HepG2 (cell line): ENCODE data around the gene LST1. TPM values are rescaled to one million over a fixed set of nuclear protein-coding genes. Genes with fewer than 3 reads are reported as not detected.

Source experiments
- ATM ChIP-seq: fragments of 450-650 bp; IDR thresholded peaks from 2 replicates; pipeline ENCODE4 v1.7.1; 2017; ENCODE audit warnings: mild to moderate bottlenecking, borderline replicate concordance
- DNMT1 ChIP-seq: sonication (generic); formaldehyde crosslinking; IDR thresholded peaks from 2 replicates; pipeline ENCODE4 v1.5.1; 2020; ENCODE audit warnings: mild to moderate bottlenecking, missing genetic modification reagents
- ETV5 ChIP-seq: IDR thresholded peaks from 2 replicates; pipeline ENCODE4 v1.6.1; 2018; ENCODE audit warnings: missing biosample characterization, missing genetic modification reagents, inconsistent platforms, borderline replicate concordance
- GZF1 ChIP-seq: sonication (generic); formaldehyde crosslinking; IDR thresholded peaks from 2 replicates; pipeline ENCODE4 v1.5.1; 2020; ENCODE audit warnings: mild to moderate bottlenecking, missing genetic modification reagents
- HNF1B ChIP-seq: sonication (generic); formaldehyde crosslinking; IDR thresholded peaks from 2 replicates; pipeline ENCODE4 v1.5.1; 2020; ENCODE audit warnings: mild to moderate bottlenecking, moderate library complexity, missing genetic modification reagents
- HNRNPK ChIP-seq: fragments of 200-400 bp; formaldehyde crosslinking; IDR thresholded peaks from 2 replicates; pipeline ENCODE4 v1.6.1; 2018; ENCODE audit warnings: low read length, low read depth, moderate library complexity, mild to moderate bottlenecking; ENCODE audit not compliant: poor library complexity, severe bottlenecking
- IKZF4 ChIP-seq: sonication (generic); formaldehyde crosslinking; IDR thresholded peaks from 2 replicates; pipeline ENCODE4 v1.5.1; 2020; ENCODE audit warnings: borderline replicate concordance, mild to moderate bottlenecking, low read depth, missing genetic modification reagents; ENCODE audit errors: not compliant biosample characterization
- IRF1 ChIP-seq: sonication (generic); formaldehyde crosslinking; IDR thresholded peaks from 2 replicates; pipeline ENCODE4 v1.4.0; 2020; ENCODE audit warnings: low read depth, mild to moderate bottlenecking, missing genetic modification reagents
- MED1 ChIP-seq: sonication (generic); formaldehyde crosslinking; IDR thresholded peaks from 2 replicates; pipeline ENCODE4 v1.4.0; 2020; ENCODE audit warnings: missing genetic modification reagents
- NFYC ChIP-seq: IDR thresholded peaks from 2 replicates; pipeline ENCODE4 v1.6.1; 2016; ENCODE audit warnings: missing genetic modification reagents, missing compliant biosample characterization
- NR2F1 ChIP-seq, 2 experiments: fragments of 450-650 bp in 1 of 2; formaldehyde crosslinking in 1 of 2; IDR thresholded peaks; 2 replicates each; pipeline versions ENCODE4 v1.5.0 to v1.6.1; 2016 to 2020; ENCODE audit warnings: mild to moderate bottlenecking in 1 of 2, missing compliant biosample characterization in 1 of 2, missing genetic modification reagents in 1 of 2, moderate library complexity in 1 of 2
- POLR2A ChIP-seq, 2 experiments: IDR thresholded peaks; 2 replicates each; pipeline ENCODE4 v1.6.1; 2011; ENCODE audit warnings: low read depth in 2 of 2, low read length in 2 of 2, mild to moderate bottlenecking in 1 of 2, moderate library complexity in 1 of 2; ENCODE audit not compliant: insufficient read depth in 1 of 2
- RARG ChIP-seq: sonication (generic); formaldehyde crosslinking; IDR thresholded peaks from 2 replicates; pipeline ENCODE4 v1.4.0; 2020; ENCODE audit warnings: low read depth, mild to moderate bottlenecking, missing genetic modification reagents
- RFX3 ChIP-seq: IDR thresholded peaks from 2 replicates; pipeline ENCODE4 v1.6.1; 2016; ENCODE audit warnings: missing biosample characterization, missing genetic modification reagents
- RNF2 ChIP-seq: fragments of 450-650 bp; conservative IDR thresholded peaks from 2 replicates; pipeline ENCODE4 v1.6.1; 2016; ENCODE audit warnings: low read depth
- XRCC5 ChIP-seq: fragments of 200-400 bp; formaldehyde crosslinking; optimal IDR thresholded peaks from 2 replicates; pipeline ENCODE3; 2017; ENCODE audit warnings: mild to moderate bottlenecking, low read length
- ZBTB21 ChIP-seq: sonication (generic); formaldehyde crosslinking; IDR thresholded peaks from 2 replicates; pipeline ENCODE4 v1.4.0; 2020; ENCODE audit warnings: missing genetic modification reagents
- ZBTB7A ChIP-seq: sonication (generic); formaldehyde crosslinking; IDR thresholded peaks from 2 replicates; pipeline ENCODE4 v1.8.0; 2022; ENCODE audit warnings: mild to moderate bottlenecking, missing genetic modification reagents
- ZNF121 ChIP-seq: sonication (generic); formaldehyde crosslinking; IDR thresholded peaks from 2 replicates; pipeline ENCODE4 v1.5.0; 2020; ENCODE audit warnings: mild to moderate bottlenecking, missing genetic modification reagents
- ZNF234 ChIP-seq: sonication (generic); formaldehyde crosslinking; conservative IDR thresholded peaks from 2 replicates; pipeline ENCODE4 v1.5.1; 2020; ENCODE audit warnings: mild to moderate bottlenecking, missing genetic modification reagents
- ZNF616 ChIP-seq: sonication (generic); formaldehyde crosslinking; IDR thresholded peaks from 2 replicates; pipeline ENCODE4 v1.5.0; 2020; ENCODE audit warnings: low read depth, mild to moderate bottlenecking, missing genetic modification reagents
- ZNF749 ChIP-seq: sonication (generic); formaldehyde crosslinking; IDR thresholded peaks from 2 replicates; pipeline ENCODE4 v1.8.0; 2022; ENCODE audit warnings: mild to moderate bottlenecking, missing genetic modification reagents, moderate library complexity, borderline replicate concordance
- polyA plus RNA-seq, 8 experiments: library from polyadenylated mRNA; depleted of rRNA in 3 of 8; stranded (reverse) in 7 of 8; unstranded in 1 of 8; fragments of >200 nt; fragmentation: Illumina TruSeq in 4 of 8; extraction: Trizol in 4 of 8; gene quantifications; 2 replicates each; pipeline versions ENCODE4 v1.2.1 to v1.2.3, GENCODE V29; 2011 to 2016; ENCODE audit warnings: low read depth in 4 of 8, missing spikeins in 1 of 8, mixed read lengths in 1 of 8; ENCODE audit not compliant: insufficient read depth in 1 of 8
- total RNA-seq, 5 experiments: library from RNA; depleted of rRNA; stranded (reverse); fragments of >200 nt; fragmentation: Illumina TruSeq; extraction: Trizol; gene quantifications; 2 replicates each; pipeline ENCODE4 v1.2.3, GENCODE V29; 2016; ENCODE audit warnings: low read depth in 1 of 5
- TF ChIP-seq, protein P1 (sequence below): IDR thresholded peaks from 2 replicates; pipeline ENCODE4 v1.6.1; 2016; ENCODE audit warnings: low read depth, borderline replicate concordance
- TF ChIP-seq, protein P2 (sequence below), 2 experiments: fragments of 450-650 bp in 1 of 2; sonication (generic) in 1 of 2; formaldehyde crosslinking; IDR thresholded peaks; 2 replicates each; pipeline versions ENCODE4 v1.5.0 to v1.8.0; 2020 to 2022; ENCODE audit warnings: mild to moderate bottlenecking in 1 of 2, missing genetic modification reagents in 1 of 2
- TF ChIP-seq, protein P3 (sequence below): sonication (generic); formaldehyde crosslinking; conservative IDR thresholded peaks from 2 replicates; pipeline ENCODE4 v1.4.0; 2020; ENCODE audit warnings: missing genetic modification reagents
- TF ChIP-seq, protein P4 (sequence below): sonication (generic); formaldehyde crosslinking; IDR thresholded peaks from 2 replicates; pipeline ENCODE4 v1.5.0; 2020; ENCODE audit warnings: missing genetic modification reagents

The LST1 gene
- total and polyA plus RNA-seq, 2 of the 13 experiments (the other 11 are each of a cell fraction or from before 2014, with no cell fraction given) = not detected

GRCh38 chr6:31614075-31614619 lies 28.1 kb downstream of the LST1 start (continued):
- TF ChIP-seq, protein P1, sequence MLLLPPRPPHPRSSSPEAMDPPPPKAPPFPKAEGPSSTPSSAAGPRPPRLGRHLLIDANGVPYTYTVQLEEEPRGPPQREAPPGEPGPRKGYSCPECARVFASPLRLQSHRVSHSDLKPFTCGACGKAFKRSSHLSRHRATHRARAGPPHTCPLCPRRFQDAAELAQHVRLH (CRISPR knock-in tag) = 0 out of 2 replicates have a peak, but pooled peaks have one; percentile 34
- TF ChIP-seq, protein P2, sequence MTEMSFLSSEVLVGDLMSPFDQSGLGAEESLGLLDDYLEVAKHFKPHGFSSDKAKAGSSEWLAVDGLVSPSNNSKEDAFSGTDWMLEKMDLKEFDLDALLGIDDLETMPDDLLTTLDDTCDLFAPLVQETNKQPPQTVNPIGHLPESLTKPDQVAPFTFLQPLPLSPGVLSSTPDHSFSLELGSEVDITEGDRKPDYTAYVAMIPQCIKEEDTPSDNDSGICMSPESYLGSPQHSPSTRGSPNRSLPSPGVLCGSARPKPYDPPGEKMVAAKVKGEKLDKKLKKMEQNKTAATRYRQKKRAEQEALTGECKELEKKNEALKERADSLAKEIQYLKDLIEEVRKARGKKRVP (CRISPR knock-in tag; IDR thresholded peaks at IDR 0.05) = no peak
- TF ChIP-seq ATM (no peak), MED1 (CRISPR knock-in tag) (no peak), ZBTB21 (no peak), ETV5 (no peak), ZBTB7A (no peak), RNF2 (no peak), ZNF234 (CRISPR knock-in tag) (no peak), POLR2A (IDR thresholded peaks at IDR 0.05; ENCODE audit: insufficient read depth in 1 of 2, low read depth in 2 of 2, low read length in 2 of 2) (peak in 1 of 2 experiments; percentile 43; a peak in 2 of 4 replicates), HNF1B (0 out of 2 replicates have a peak, but pooled peaks have one; percentile 20), RARG (CRISPR knock-in tag) (no peak), HNRNPK (no peak), GZF1 (no peak), DNMT1 (CRISPR knock-in tag) (0 out of 2 replicates have a peak, but pooled peaks have one; percentile 36), NR2F1 (CRISPR knock-in tag; IDR thresholded peaks at IDR 0.05) (no peak), ZNF121 (CRISPR knock-in tag) (peak; percentile 89), IKZF4 (CRISPR knock-in tag) (peak; percentile 55), NFYC (CRISPR knock-in tag) (no peak), RFX3 (no peak), ZNF616 (CRISPR knock-in tag) (no peak), ZNF749 (CRISPR knock-in tag) (no peak), IRF1 (CRISPR knock-in tag) (no peak), XRCC5 (no peak)
- TF ChIP-seq, protein P3, sequence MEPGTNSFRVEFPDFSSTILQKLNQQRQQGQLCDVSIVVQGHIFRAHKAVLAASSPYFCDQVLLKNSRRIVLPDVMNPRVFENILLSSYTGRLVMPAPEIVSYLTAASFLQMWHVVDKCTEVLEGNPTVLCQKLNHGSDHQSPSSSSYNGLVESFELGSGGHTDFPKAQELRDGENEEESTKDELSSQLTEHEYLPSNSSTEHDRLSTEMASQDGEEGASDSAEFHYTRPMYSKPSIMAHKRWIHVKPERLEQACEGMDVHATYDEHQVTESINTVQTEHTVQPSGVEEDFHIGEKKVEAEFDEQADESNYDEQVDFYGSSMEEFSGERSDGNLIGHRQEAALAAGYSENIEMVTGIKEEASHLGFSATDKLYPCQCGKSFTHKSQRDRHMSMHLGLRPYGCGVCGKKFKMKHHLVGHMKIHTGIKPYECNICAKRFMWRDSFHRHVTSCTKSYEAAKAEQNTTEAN = peak; percentile 89
- TF ChIP-seq, protein P4, sequence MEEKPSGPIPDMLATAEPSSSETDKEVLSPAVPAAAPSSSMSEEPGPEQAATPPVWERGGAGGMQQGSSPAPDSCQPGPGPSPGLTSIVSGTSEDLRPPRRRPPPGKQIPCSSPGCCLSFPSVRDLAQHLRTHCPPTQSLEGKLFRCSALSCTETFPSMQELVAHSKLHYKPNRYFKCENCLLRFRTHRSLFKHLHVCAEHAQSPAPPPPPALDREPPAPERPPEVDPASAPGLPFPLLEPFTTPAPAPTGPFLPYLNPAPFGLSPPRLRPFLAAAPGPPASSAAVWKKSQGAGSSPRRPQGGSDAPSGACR (CRISPR knock-in tag) = no peak
